Stimulated activated naive CD4-positive, alpha-beta T cell (primary cell): ENCODE results near the gene CDC25C.
A peak's percentile ranks its signal among the peaks of the same experiment; 100 is the strongest.
"Not testable (repeated sequence)": the region's sequence is repeated elsewhere in the genome, so short reads cannot be mapped to it uniquely, and the experiment has no call there.

Experiments used
- DNase-seq, 6 experiments: peaks; one replicate each; lab custom pipeline; 2025; lab: John Stamatoyannopoulos, UW

Gene CDC25C

GRCh38 chr5:138346889-138347288 lies 15.3 kb upstream of the CDC25C start:
- DNase-seq, result no peak

GRCh38 chr5:138344887-138345622 lies 13.5 kb upstream of the CDC25C start:
- no peak for DNase-seq

GRCh38 chr5:138340008-138340407 lies 8.4 kb upstream of the CDC25C start:
- no peak for DNase-seq

GRCh38 chr5:138339464-138339863 lies 7.9 kb upstream of the CDC25C start:
- DNase-seq, result peak in 1 of 6 experiments; percentile 3

DNA sequence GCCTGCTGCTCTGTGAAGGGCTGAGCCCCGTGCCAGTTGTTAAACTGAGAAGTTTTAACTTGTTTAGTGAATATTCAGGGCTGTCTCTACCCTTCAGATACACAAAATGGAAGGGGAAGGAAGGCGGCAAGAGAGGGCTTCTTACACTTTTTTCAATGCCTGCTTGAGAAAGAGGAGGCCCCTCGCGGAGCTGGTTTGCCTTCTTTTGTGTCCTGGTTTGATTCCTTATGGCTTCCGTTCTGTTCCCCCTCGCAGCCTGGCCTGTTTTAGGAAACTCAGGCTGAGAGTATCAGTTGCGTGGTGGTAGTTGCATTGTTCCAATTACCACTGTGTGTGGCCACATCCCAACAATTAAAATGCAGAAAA lies 7.5 kb upstream of the CDC25C start:
- DNase-seq, result peak in 1 of 6 experiments; percentile 19

DNA sequence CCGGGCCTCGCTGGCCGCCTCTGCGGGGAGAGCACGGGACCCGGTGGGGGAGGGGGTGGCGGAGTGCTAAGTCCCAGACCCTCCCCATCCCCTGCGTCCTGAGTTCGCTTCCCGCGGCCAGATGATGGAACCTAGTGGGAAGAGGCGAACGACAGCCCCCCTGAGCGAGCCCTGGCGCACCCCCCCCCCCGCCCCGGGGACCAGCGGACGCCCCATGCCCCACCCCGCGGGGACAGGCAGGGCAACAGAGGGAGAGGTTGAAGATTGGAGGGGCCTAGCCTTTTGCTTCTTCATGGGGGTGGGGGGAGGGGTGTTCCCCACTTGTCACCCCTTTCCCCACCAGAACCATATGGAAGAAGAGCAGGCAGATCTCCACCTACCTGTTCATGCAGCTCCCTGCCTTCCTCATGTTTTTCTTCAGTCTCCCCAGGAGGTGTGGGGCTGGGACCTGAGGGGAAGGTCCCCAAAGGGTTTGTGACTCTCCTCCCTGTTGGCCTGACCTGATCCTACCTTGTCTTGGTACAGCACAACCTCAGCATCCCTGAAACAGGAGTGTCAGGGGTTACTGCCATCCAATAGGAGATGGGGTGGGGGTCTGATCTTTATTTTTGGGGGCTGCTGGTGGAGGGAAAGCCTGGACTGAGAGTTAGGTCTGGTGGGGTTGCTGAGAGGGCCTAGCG lies 6.9 kb upstream of the CDC25C start:
- peak in 2 of 6 experiments; percentile 13 to 29 for DNase-seq

DNA sequence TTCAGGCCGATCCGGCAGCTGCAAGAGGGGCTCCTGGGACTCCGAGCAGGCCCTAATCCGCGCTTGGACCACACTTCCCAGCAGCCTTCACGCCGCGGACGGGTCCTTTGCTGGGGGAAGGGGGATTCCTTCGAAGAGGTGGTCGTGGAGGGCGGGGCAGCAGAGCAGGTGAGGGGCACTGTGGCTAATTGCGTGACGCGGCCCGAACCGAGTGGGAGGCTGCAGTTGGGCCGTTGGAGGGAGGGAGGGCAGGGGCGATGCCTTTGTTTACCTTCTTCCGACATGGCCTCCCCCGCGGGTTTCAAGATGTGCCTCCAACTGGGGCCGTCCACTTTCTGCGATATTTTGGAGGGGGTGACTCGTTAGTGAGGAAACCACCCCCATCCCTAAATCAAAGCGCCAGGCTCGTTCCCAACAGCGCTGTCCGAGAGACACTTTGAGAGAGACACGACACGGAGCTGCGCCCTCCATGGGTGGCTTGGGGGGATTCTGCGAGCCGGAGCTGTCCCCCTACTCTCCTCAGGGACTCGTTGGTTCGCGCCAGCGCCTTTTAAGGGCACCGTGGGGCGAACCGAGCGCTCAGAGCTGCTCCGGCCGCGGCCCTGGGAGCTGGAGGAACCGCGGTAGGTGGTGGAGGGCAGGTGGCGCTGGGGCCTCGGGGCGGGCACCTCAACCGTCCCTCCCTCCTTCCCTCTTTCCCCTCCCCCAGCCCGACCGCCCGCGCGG lies 6.2 kb upstream of the CDC25C start, which contains the start of gene FAM53C:
FAM53C (plus strand) TSS at position 582 of the 726 bp plus-strand sequence. CDS start 3,070 bp downstream, outside the sequence.
- peak; percentile 84 to 100 (median 94) for DNase-seq

- peak in 3 of 6 experiments; percentile 73 to 82 (median 81) for DNase-seq
Measured at GRCh38 chr5:138336952-138337684, 5.5 kb upstream of the CDC25C start.

DNA sequence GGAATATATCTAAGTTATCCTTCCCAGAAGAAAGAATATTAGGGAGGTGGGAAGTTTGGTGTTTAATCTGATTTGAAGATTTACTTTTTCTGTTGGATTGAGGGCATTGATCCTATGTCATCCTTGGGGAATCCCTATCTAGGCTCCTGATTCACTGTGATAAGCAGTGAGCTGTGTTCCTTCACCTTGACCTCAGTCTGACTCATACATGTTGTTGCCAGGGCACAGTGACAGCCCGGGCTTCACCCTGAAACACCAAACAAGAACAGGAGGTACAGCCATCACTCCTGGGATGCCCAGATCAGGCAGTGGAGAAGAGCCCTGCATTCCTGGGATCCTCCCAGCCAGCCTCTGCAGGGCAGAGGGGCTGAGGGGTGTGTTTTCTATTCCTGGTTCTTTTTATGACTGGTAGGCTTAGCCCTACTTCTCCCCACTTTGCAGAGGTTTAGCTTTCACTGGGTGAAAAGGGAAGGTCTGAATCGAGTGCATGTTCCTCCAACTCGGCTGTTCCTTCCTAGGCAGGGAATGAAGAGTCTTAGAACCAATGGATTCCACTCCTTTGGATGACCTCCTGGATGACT lies 3.4 kb upstream of the CDC25C start:
- DNase-seq, result no peak

DNA sequence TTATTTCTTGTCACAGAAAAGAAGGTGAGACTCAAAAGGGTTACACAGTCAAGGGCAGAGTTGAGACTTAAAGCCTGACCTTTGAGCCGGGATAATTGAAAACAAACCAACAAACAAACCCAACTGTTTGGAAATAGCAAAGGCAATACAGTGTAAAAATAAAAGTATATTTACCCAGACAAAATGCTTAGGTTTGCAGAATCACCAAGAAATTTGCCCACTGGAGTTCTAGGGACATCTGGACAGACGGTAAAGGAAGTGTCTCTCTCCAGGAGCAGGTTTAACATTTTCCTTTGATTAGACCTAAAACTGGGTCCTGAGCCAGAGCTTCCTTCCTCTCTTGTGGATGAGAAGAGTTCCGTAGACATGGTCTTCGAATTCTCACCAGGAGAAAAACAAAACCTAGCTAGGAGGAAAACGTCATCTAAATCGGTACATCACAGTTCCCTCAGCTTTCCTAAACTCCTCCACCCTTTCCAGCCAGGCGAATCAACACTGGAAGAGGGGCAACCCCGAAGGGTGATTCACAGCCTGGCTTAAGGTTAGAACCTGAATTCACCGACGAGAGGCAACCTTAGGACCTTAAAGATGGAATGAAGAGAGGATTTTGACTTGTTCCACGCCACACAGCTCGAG lies 673 bp downstream of the CDC25C start:
- no peak for DNase-seq

DNA sequence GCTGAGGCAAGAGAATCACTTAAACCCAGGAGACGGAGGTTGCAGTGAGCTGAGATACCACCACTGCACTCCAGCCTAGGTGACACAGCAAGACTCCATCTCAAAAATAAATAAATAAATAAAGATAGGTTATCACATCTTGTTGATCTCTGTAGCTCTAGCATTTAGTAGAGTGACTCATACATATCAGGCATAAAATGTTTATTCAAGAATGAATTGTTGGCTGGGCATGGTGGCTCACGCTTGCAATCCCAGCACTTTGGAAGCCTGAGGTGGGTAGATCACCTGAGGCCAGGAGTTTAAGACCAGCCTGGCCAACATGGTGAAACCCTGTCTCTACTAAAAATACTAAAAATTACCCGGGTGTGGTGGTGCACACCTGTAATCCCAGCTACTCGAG lies 13.4 kb downstream of the CDC25C start:
- not testable (repeated sequence) for DNase-seq

- no peak for DNase-seq
Measured at GRCh38 chr5:138316355-138316754, 15.2 kb downstream of the CDC25C start.

GRCh38 chr5:138315751-138316278 lies 15.8 kb downstream of the CDC25C start:
- no peak for DNase-seq

- peak in 1 of 6 experiments; percentile 1 for DNase-seq
Measured at GRCh38 chr5:138305797-138306196, 25.8 kb downstream of the CDC25C start.

- no peak for DNase-seq
Measured at GRCh38 chr5:138303372-138303771, 28.2 kb downstream of the CDC25C start.

DNA sequence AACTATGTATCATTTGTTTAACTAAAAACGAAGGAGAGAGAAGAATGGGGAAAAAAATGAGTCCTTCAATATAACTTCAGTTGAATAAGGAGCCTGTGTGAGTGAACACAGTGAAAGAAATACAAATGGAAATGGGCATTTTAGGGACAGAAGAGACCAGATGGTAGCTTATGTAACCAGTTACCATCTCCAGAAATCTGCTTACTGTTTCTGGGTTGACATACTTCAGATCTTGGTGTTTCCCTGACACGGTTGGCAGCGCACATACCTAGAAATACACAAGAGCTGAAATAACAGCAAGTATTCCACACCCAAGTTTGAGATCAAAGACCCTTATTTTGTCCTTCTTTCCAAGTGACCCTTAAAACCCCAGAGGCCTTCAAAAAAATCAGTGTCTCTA lies 42.3 kb downstream of the CDC25C start:
- no peak for DNase-seq

DNA sequence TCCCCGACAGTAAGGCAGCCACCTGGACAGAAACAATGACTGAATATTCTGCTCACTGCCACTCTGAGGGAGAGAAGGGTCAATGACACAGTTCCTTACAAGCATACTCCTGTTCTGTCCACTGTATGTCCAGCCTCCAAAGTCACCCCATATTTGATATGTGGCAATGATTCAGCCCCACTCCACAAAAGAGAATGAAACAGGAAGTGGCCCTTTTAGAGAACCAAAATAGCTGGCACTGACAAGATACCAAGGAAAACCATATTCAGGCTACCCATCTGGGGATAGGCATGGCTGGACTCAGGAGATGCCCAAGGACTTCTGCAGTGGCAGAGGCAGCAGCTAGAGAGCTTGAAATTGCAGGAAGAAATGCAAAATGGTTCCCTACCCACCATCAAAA lies 44.4 kb downstream of the CDC25C start:
- DNase-seq, result no peak

GRCh38 chr5:138282920-138283742 lies 48.5 kb downstream of the CDC25C start:
- no peak for DNase-seq

DNA sequence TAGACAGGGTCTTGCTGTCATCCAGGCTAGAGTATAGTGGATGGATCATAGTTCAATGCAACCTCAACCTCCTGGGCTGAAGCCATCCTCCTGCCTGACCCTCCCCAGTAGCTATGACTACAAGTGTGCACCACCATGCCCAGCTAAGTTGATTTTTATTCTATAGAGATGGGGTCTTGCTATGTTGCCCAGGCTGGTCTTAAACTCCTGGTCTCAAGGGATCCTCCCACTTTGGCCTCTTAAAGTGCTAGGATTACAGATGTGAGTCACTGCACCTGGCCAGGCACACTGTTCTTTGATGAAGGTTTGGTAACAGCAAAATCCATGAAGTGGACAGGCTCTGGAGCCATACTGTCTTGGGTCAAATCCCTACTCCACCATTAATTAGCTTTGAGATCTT lies 50.7 kb downstream of the CDC25C start:
- DNase-seq, result no peak
